Spleen (tissue), 7 donors: ENCODE data around the gene KRT77.

Experiments
- POLR2A ChIP-seq, 3 donors: fragments of 450-650 bp; IDR thresholded peaks; one replicate each; pipeline ENCODE4 v1.5.1; 2017; ENCODE audit warnings: antibody characterized with exemption in 3 of 3, mild to moderate bottlenecking in 1 of 3
- POLR2AphosphoS5 ChIP-seq, 3 donors: sonication (generic); formaldehyde crosslinking; IDR thresholded peaks; one replicate each; pipeline ENCODE4 v1.5.1; 2017; ENCODE audit warnings: antibody characterized with exemption in 3 of 3
- TF ChIP-seq, protein P1 (sequence below), 11 experiments: fragments of 200-600 bp in 7 of 11; fragments of 450-650 bp in 4 of 11; sonication (generic) in 4 of 11; IDR thresholded peaks in 8 of 11; conservative IDR thresholded peaks in 3 of 11; 1 replicate in 7 of 11; 2 replicates in 4 of 11; pipeline versions ENCODE4 v1.4.0 to v1.8.0; 2016 to 2021; ENCODE audit warnings: antibody characterized with exemption in 11 of 11, inconsistent platforms in 4 of 11, mild to moderate bottlenecking in 1 of 11
- donor health status: DM: no; HTN: no; CAD: no; lungs with moderate emphysema.
- donor health status: DM: no; HTN: no; CAD: no.
- donor health status: DM: no; HTN: no; CAD: no.

DNA sequence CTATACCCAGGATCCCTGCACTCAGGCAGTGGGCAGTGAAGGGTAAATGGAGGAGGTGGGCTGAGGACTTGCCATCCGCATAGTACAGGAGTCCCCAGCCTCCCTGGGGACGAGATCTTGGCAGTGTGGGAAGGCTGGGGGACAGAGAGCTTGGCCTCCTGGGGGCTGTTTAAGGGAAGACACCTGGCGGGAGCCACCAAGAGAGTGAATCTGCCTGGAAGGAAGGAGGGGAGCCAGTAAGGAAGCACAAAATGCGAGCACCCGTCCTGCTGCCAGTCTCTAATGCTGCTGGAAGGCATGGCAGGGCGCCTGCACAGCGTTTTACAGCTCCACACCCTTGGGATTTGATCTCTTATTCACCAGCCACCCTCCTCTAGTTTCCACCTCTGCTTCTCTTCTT, 43.9 kb downstream of the KRT77 start:
- TF ChIP-seq, protein P1, sequence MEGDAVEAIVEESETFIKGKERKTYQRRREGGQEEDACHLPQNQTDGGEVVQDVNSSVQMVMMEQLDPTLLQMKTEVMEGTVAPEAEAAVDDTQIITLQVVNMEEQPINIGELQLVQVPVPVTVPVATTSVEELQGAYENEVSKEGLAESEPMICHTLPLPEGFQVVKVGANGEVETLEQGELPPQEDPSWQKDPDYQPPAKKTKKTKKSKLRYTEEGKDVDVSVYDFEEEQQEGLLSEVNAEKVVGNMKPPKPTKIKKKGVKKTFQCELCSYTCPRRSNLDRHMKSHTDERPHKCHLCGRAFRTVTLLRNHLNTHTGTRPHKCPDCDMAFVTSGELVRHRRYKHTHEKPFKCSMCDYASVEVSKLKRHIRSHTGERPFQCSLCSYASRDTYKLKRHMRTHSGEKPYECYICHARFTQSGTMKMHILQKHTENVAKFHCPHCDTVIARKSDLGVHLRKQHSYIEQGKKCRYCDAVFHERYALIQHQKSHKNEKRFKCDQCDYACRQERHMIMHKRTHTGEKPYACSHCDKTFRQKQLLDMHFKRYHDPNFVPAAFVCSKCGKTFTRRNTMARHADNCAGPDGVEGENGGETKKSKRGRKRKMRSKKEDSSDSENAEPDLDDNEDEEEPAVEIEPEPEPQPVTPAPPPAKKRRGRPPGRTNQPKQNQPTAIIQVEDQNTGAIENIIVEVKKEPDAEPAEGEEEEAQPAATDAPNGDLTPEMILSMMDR (IDR thresholded peaks at IDR 0.05 in 8 of 11, conservative IDR thresholded peaks at IDR 0.05 in 3 of 11): no peak
- TF ChIP-seq POLR2A (IDR thresholded peaks at IDR 0.05): no peak
- no peak for TF ChIP-seq POLR2AphosphoS5 (IDR thresholded peaks at IDR 0.05)
